Nephron (organoid): Measurements from ENCODE around the gene STX3.
A peak's percentile ranks its signal among the peaks of the same experiment; 100 is the strongest.
"Not testable (repeated sequence)": the region's sequence is repeated elsewhere in the genome, so short reads cannot be mapped to it uniquely, and the experiment has no call there.

ENCODE experiments used
- H3K27ac Mint-ChIP-seq, 3 experiments: 2 replicates each; pipeline ENCODE4 v1.8.0; 2020; ENCODE audit warnings: mixed read lengths in 3 of 3, mild to moderate bottlenecking in 2 of 3, moderate library complexity in 1 of 3
- H3K27me3 Mint-ChIP-seq: 2 replicates; pipeline ENCODE4 v1.8.0; 2021; ENCODE audit warnings: low read depth, mild to moderate bottlenecking, moderate library complexity, mixed read lengths
- H3K36me3 Mint-ChIP-seq: 2 replicates; pipeline ENCODE4 v1.8.0; 2020; ENCODE audit warnings: low read depth, mixed read lengths
- H3K4me1 Mint-ChIP-seq: 2 replicates; pipeline ENCODE4 v1.8.0; 2020; ENCODE audit warnings: mixed read lengths
- H3K4me3 Mint-ChIP-seq, 3 experiments: 2 replicates each; pipeline ENCODE4 v1.8.0; 2020; ENCODE audit warnings: mild to moderate bottlenecking in 3 of 3, mixed read lengths in 3 of 3, moderate library complexity in 2 of 3
- H3K9me3 Mint-ChIP-seq: 2 replicates; pipeline ENCODE4 v1.8.0; 2020; ENCODE audit warnings: mixed read lengths
- TF ChIP-seq, protein P1 (sequence below), 3 experiments: fragments of 200-600 bp; sonication (generic); IDR thresholded peaks; one replicate each; pipeline ENCODE4 v1.5.0; 2021; ENCODE audit warnings: antibody characterized with exemption in 3 of 3; ENCODE audit not compliant: unreplicated experiment in 3 of 3

The STX3 gene

DNA sequence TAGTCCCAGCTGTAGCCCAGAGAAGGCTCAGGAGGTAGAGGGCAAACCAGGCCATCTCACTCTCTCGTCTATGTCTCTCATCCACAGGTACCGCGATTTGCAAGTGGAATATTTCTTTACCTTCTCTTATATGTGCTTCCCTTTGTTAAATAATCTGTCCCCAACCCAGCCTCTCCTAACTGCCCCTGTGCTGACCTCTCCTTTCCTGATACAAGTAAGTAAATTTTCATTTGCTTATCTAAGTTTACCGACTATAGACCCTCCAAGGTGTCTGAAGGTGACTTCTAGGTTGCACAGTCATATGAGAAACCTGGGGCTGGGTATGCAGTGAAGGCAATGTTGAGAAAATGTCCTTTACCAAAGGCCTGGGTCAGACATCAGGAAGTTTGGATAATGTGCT lies 90.2 kb downstream of the STX3 start, which contains the start of gene CBLIF:
TSS of gene CBLIF (minus strand) at position 101 of the 400 bp plus-strand sequence. CDS start at position 55, 46 bp downstream.
- no peak within 1 kb of the TSS for H3K27ac Mint-ChIP-seq
- H3K4me1 Mint-ChIP-seq = no peaks in the 10 kb centered on the region
- peaks cover 3% of the 10 kb centered on the region for H3K27me3 Mint-ChIP-seq
- no peak within 1 kb of the TSS for H3K4me3 Mint-ChIP-seq
- no peaks in the 10 kb centered on the region for H3K9me3 Mint-ChIP-seq
- TF ChIP-seq, protein P1, sequence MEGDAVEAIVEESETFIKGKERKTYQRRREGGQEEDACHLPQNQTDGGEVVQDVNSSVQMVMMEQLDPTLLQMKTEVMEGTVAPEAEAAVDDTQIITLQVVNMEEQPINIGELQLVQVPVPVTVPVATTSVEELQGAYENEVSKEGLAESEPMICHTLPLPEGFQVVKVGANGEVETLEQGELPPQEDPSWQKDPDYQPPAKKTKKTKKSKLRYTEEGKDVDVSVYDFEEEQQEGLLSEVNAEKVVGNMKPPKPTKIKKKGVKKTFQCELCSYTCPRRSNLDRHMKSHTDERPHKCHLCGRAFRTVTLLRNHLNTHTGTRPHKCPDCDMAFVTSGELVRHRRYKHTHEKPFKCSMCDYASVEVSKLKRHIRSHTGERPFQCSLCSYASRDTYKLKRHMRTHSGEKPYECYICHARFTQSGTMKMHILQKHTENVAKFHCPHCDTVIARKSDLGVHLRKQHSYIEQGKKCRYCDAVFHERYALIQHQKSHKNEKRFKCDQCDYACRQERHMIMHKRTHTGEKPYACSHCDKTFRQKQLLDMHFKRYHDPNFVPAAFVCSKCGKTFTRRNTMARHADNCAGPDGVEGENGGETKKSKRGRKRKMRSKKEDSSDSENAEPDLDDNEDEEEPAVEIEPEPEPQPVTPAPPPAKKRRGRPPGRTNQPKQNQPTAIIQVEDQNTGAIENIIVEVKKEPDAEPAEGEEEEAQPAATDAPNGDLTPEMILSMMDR (IDR thresholded peaks at IDR 0.05; ENCODE audit: unreplicated experiment in 3 of 3) = no peak
- no peaks in the 10 kb centered on the region for H3K36me3 Mint-ChIP-seq

DNA sequence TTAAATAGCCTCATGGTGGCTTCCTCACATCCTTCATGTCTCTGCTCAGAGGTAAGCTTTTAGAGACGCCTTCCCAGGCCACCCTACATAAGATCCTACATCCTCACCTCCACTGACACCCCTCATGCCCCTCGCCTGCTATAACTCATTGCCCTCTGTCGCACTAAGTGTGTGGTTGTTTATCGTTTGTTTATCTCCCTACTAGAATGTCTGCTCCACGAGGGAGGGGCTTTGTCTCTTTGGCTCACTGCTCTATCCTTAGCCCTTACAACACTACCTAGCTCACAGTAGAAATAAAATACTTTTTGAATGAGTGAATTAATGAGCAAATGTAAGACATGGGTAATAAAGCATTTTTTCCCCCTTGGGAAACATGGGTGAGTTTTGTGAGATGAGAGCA lies 91.4 kb downstream of the STX3 start:
- H3K27ac Mint-ChIP-seq = no peak overlapping the region
- H3K36me3 Mint-ChIP-seq = no peaks in the 10 kb centered on the region
- no peak overlapping the region for H3K4me3 Mint-ChIP-seq

DNA sequence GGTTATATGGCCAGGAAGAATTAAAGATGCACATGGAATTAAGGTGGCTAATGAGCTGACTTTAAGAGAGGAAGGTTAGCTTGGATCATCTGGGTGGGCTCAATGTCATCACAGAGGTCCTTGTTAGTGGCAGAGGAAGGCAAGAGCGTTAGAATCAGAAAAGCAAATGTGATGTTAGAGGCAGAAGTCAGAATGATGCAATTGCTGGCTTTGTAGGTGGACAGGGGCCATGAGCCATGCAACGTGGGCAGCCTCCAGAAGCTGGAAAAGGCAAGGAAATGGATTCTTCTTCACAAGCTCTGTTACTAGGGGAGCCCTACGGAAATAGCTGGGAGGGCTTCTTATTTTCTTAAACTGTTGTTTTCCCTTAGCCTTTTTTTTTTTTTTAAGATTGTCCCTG lies 92.5 kb downstream of the STX3 start:
- no peaks in the 10 kb centered on the region for H3K9me3 Mint-ChIP-seq
- H3K27ac Mint-ChIP-seq = no peak overlapping the region
- no peak overlapping the region for H3K4me3 Mint-ChIP-seq
- TF ChIP-seq, protein P1 (IDR thresholded peaks at IDR 0.05; ENCODE audit: unreplicated experiment in 3 of 3) = no peak
- H3K27me3 Mint-ChIP-seq = no peaks in the 10 kb centered on the region
- no peaks in the 10 kb centered on the region for H3K4me1 Mint-ChIP-seq
- H3K36me3 Mint-ChIP-seq = no peaks in the 10 kb centered on the region

More for the DNA sequence above, 91.4 kb downstream of the STX3 start:
- H3K9me3 Mint-ChIP-seq = no peaks in the 10 kb centered on the region
- no peaks in the 10 kb centered on the region for H3K4me1 Mint-ChIP-seq
- peaks cover 3% of the 10 kb centered on the region for H3K27me3 Mint-ChIP-seq
- TF ChIP-seq, protein P1 (IDR thresholded peaks at IDR 0.05; ENCODE audit: unreplicated experiment in 3 of 3) = no peak

DNA sequence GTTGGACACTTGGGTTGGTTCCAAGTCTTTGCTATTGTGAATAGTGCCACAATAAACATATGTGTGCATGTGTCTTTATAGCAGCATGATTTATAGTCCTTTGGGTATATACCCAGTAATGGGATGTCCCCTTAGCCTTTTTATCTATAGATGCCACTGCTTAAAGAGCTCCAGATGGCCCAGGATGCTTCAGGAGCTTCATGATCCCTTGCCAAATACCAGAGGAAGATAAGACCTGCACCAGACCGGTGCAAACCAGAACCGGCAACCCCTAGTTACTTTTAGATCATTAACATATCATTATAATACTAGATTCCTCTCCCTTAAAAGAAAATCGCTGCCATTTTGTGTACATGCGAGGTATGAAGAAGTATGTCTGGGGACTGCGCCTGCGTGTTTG lies 93.3 kb downstream of the STX3 start:
- H3K36me3 Mint-ChIP-seq, H3K9me3 Mint-ChIP-seq, H3K27me3 Mint-ChIP-seq, H3K4me1 Mint-ChIP-seq, H3K4me3 Mint-ChIP-seq: not testable (repeated sequence)
- H3K27ac Mint-ChIP-seq = peak overlapping the region in 1 of 3 experiments; percentile 80

DNA sequence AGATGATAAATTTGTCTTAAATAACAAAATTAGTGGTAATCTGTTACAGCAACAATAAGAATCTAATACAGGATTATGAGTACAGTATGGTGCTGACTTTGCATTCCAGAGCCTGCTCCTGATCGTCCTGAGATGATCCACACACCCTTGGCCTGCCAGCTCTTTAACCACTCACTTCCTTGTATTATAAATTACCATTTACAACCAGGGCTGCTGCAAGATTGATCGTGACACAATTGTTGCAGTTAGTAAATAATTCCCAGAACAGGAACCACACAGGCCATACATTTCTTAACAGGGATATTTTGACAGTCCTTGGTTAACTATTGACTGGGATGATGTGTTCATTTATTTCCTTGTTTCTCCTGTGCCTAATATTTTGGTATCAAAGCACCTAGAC lies 94.0 kb downstream of the STX3 start:
- H3K36me3 Mint-ChIP-seq = no peaks in the 10 kb centered on the region
- H3K9me3 Mint-ChIP-seq = no peaks in the 10 kb centered on the region
- no peak overlapping the region for H3K4me3 Mint-ChIP-seq
- H3K27me3 Mint-ChIP-seq = no peaks in the 10 kb centered on the region
- TF ChIP-seq, protein P1 (IDR thresholded peaks at IDR 0.05; ENCODE audit: unreplicated experiment in 3 of 3) = no peak
- H3K4me1 Mint-ChIP-seq = no peaks in the 10 kb centered on the region
- peak overlapping the region in 2 of 3 experiments; percentile 5 to 80 for H3K27ac Mint-ChIP-seq

DNA sequence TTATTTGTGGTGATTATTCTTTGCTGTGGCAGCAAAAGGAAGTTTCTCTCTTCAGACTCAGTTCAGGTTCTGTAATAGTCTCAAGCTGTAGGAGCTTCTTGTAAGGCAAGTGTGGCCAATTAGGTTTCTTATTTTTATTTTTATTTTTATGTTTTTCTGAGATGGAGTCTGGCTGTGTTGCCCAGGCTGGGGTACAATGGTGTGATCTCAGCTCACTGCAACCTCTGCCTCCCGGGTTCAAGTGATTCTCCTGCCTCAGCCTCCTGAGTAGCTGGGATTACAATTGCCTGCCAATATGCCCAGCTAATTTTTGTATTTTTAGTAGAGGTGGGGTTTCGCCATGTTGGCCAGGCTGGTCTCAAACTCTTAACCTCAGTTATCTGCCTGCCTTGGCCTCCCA lies 94.4 kb downstream of the STX3 start:
- H3K4me1 Mint-ChIP-seq, H3K4me3 Mint-ChIP-seq, H3K27me3 Mint-ChIP-seq, H3K9me3 Mint-ChIP-seq, H3K36me3 Mint-ChIP-seq: not testable (repeated sequence)
- H3K27ac Mint-ChIP-seq = peak overlapping the region in 2 of 3 experiments; percentile 5 to 80

DNA sequence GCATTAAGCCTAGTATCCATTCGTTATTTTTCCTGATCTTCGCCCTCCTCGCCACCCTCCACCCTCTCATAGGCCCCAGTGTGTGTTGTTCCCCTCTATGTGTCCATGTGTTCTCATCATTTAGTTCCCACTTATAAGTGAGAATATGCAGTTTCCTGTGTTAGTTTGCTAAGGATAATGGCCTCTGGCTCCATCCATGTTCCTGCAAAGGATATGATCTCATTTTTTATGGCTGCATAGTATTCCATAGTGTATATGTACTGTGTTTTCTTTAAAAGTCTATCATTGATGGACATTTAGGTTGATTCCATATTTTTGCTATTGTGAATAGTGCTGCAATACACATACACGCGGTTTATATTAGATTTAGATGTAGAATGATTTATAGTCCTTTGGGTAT lies 96.2 kb downstream of the STX3 start:
- not testable (repeated sequence) for H3K27me3 Mint-ChIP-seq, H3K27ac Mint-ChIP-seq

More for the DNA sequence above, 96.2 kb downstream of the STX3 start:
- H3K4me1 Mint-ChIP-seq, H3K9me3 Mint-ChIP-seq, H3K4me3 Mint-ChIP-seq, H3K36me3 Mint-ChIP-seq: not testable (repeated sequence)
